ENCODE data around the gene PTPRG.
A peak's percentile ranks its signal among the peaks of the same experiment; 100 is the strongest.

PTPRG gene

GRCh38 chr3:61875046-61875844, 313.9 kb downstream of the PTPRG start:
- peak; percentile 20 for DNase-seq

- DNase-seq, result no peak
These were observed 314.8 kb downstream of the PTPRG start for GRCh38 chr3:61875976-61876671.

- no peak for DNase-seq
These were observed 315.4 kb downstream of the PTPRG start for GRCh38 chr3:61876797-61877196.

- DNase-seq, result peak; percentile 27
These were observed 316.2 kb downstream of the PTPRG start for GRCh38 chr3:61877359-61878138.

GRCh38 chr3:61882253-61882652, 320.9 kb downstream of the PTPRG start:
- no peak for DNase-seq

- DNase-seq, result no peak
These were observed 323.4 kb downstream of the PTPRG start for GRCh38 chr3:61884794-61885193.

- no peak for DNase-seq
These were observed 324.0 kb downstream of the PTPRG start for GRCh38 chr3:61885414-61885813.

- DNase-seq, result no peak
These were observed 325.8 kb downstream of the PTPRG start for GRCh38 chr3:61887206-61887605.

- DNase-seq, result no peak
These were observed 327.9 kb downstream of the PTPRG start for GRCh38 chr3:61889259-61889658.

GRCh38 chr3:61890167-61890566, 328.8 kb downstream of the PTPRG start:
- DNase-seq, result no peak

GRCh38 chr3:61890586-61890985, 329.2 kb downstream of the PTPRG start:
- DNase-seq, result no peak

GRCh38 chr3:61892891-61893290, 331.5 kb downstream of the PTPRG start:
- DNase-seq, result no peak

- no peak for DNase-seq
These were observed 332.6 kb downstream of the PTPRG start for GRCh38 chr3:61893840-61894566.

GRCh38 chr3:61894988-61895935, 333.9 kb downstream of the PTPRG start:
- peak; percentile 64 for DNase-seq

- DNase-seq, result no peak
These were observed 334.9 kb downstream of the PTPRG start for GRCh38 chr3:61896251-61896650.

GRCh38 chr3:61897848-61898247, 336.5 kb downstream of the PTPRG start:
- no peak for DNase-seq

GRCh38 chr3:61899700-61900462, 338.5 kb downstream of the PTPRG start:
- no peak for DNase-seq

- DNase-seq, result no peak
These were observed 340.1 kb downstream of the PTPRG start for GRCh38 chr3:61901496-61901895.

- DNase-seq, result peak; percentile 92
These were observed 340.6 kb downstream of the PTPRG start for GRCh38 chr3:61901986-61902385.

- DNase-seq, result peak; percentile 27
These were observed 341.7 kb downstream of the PTPRG start for GRCh38 chr3:61903074-61903473.
